Ishikawa (cell line): Measurements from ENCODE around the gene WDR46.

ENCODE experiments used
- CEBPB ChIP-seq: IDR thresholded peaks from 2 replicates; pipeline ENCODE4 v1.6.1; 2012
- CREB1 ChIP-seq: IDR thresholded peaks from 2 replicates; pipeline ENCODE4 v1.6.1; 2012; ENCODE audit warnings: low read depth
- EP300 ChIP-seq: IDR thresholded peaks from 2 replicates; pipeline ENCODE4 v1.6.1; 2012; ENCODE audit warnings: borderline replicate concordance
- FOXM1 ChIP-seq: IDR thresholded peaks from 2 replicates; pipeline ENCODE4 v1.6.1; 2012; ENCODE audit warnings: low read depth, borderline replicate concordance
- NFIC ChIP-seq: IDR thresholded peaks from 2 replicates; pipeline ENCODE4 v1.6.1; 2012
- RAD21 ChIP-seq: IDR thresholded peaks from 2 replicates; pipeline ENCODE4 v1.6.1; 2012; ENCODE audit warnings: low read depth
- TAF1 ChIP-seq: IDR thresholded peaks from 2 replicates; pipeline ENCODE4 v1.6.1; 2012; ENCODE audit warnings: low read depth, mild to moderate bottlenecking
- TCF12 ChIP-seq: IDR thresholded peaks from 2 replicates; pipeline ENCODE4 v1.6.1; 2012; ENCODE audit warnings: low read depth
- TEAD4 ChIP-seq: IDR thresholded peaks from 2 replicates; pipeline ENCODE4 v1.6.1; 2012
- USF1 ChIP-seq: IDR thresholded peaks from 2 replicates; pipeline ENCODE4 v1.6.1; 2012
- YY1 ChIP-seq: IDR thresholded peaks from 2 replicates; pipeline ENCODE4 v1.6.1; 2012; ENCODE audit warnings: low read depth
- ZBTB7A ChIP-seq: IDR thresholded peaks from 2 replicates; pipeline ENCODE4 v1.6.1; 2012; ENCODE audit warnings: low read depth
- TF ChIP-seq, protein P1 (sequence below): IDR thresholded peaks from 2 replicates; pipeline ENCODE4 v1.6.1; 2012
- TF ChIP-seq, protein P2 (sequence below): IDR thresholded peaks from 2 replicates; pipeline ENCODE4 v1.6.1; 2012; ENCODE audit warnings: low read depth, mild to moderate bottlenecking

DNA sequence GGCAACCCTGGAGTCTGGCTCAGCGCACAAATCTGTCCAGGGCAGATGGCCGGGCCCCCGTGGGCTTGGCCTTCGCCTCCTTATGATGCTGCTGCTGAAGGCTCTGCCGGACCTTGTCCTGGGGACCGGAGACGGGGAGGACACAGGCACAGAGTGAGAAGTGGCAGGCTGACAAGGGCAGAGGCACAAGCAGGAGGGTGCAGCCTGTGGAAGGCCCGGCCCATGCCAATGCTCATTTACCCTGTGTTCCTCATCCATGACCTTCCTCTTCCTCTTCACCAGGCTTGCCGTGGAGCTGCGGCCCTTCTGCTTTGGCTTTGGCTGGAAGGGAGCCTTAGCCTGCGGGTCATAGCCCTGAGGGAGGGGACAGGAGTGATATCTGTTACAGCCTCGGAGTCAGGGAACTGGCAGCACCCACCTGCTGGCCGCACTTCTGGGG lies 9.8 kb downstream of the WDR46 start:
- no peak for TF ChIP-seq ZBTB7A
- TF ChIP-seq CREB1, result no peak
- TF ChIP-seq, protein P1, sequence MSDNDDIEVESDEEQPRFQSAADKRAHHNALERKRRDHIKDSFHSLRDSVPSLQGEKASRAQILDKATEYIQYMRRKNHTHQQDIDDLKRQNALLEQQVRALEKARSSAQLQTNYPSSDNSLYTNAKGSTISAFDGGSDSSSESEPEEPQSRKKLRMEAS, result no peak
- TF ChIP-seq RAD21, result no peak
- TF ChIP-seq CEBPB, result no peak
- TF ChIP-seq EP300, result no peak
- no peak for TF ChIP-seq YY1
- TF ChIP-seq, protein P2, sequence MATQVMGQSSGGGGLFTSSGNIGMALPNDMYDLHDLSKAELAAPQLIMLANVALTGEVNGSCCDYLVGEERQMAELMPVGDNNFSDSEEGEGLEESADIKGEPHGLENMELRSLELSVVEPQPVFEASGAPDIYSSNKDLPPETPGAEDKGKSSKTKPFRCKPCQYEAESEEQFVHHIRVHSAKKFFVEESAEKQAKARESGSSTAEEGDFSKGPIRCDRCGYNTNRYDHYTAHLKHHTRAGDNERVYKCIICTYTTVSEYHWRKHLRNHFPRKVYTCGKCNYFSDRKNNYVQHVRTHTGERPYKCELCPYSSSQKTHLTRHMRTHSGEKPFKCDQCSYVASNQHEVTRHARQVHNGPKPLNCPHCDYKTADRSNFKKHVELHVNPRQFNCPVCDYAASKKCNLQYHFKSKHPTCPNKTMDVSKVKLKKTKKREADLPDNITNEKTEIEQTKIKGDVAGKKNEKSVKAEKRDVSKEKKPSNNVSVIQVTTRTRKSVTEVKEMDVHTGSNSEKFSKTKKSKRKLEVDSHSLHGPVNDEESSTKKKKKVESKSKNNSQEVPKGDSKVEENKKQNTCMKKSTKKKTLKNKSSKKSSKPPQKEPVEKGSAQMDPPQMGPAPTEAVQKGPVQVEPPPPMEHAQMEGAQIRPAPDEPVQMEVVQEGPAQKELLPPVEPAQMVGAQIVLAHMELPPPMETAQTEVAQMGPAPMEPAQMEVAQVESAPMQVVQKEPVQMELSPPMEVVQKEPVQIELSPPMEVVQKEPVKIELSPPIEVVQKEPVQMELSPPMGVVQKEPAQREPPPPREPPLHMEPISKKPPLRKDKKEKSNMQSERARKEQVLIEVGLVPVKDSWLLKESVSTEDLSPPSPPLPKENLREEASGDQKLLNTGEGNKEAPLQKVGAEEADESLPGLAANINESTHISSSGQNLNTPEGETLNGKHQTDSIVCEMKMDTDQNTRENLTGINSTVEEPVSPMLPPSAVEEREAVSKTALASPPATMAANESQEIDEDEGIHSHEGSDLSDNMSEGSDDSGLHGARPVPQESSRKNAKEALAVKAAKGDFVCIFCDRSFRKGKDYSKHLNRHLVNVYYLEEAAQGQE, result no peak
- no peak for TF ChIP-seq TAF1
- TF ChIP-seq USF1, result no peak
- TF ChIP-seq TCF12, result no peak
- no peak for TF ChIP-seq FOXM1
- no peak for TF ChIP-seq NFIC
- no peak for TF ChIP-seq TEAD4
